Astrocyte (in vitro differentiated cells and primary cell): ENCODE data around the gene HAUS8. TPM values are rescaled to one million over a fixed set of nuclear protein-coding genes. Genes with fewer than 3 reads are reported as not detected.

Experiments used
- DNase-seq: peaks from one replicate; pipeline ENCODE4 v3.0.0-alpha.2; 2010; ENCODE audit warnings: low read depth
- FAIRE-seq: peaks from 2 replicates; lab custom pipeline; 2011; peaks lifted over from hg19 to GRCh38; lab: Jason Lieb, UNC
- H2AFZ ChIP-seq: 2 replicates; pipeline ENCODE4 v1.6.0; 2012; ENCODE audit warnings: low read depth, low read length, inconsistent platforms
- H3K27ac ChIP-seq: 2 replicates; pipeline ENCODE4 v1.5.1; 2011; ENCODE audit warnings: low read depth, low read length, inconsistent platforms
- H3K27me3 ChIP-seq: 2 replicates; pipeline ENCODE4 v1.6.0; 2011; ENCODE audit warnings: low read length, inconsistent platforms; ENCODE audit not compliant: insufficient read depth
- H3K36me3 ChIP-seq: 2 replicates; pipeline ENCODE4 v1.5.1; 2011; ENCODE audit warnings: low read length, inconsistent platforms; ENCODE audit not compliant: insufficient read depth
- H3K4me1 ChIP-seq: 2 replicates; pipeline ENCODE4 v1.5.1; 2011; ENCODE audit warnings: low read length, inconsistent platforms; ENCODE audit not compliant: insufficient read depth
- H3K4me2 ChIP-seq: 2 replicates; pipeline ENCODE4 v1.6.0; 2012; ENCODE audit warnings: low read length, inconsistent platforms
- H3K4me3 ChIP-seq: 2 replicates; pipeline ENCODE4 v1.5.1; 2011; ENCODE audit warnings: low read depth, mild to moderate bottlenecking, low read length, inconsistent platforms; ENCODE audit not compliant: insufficient read depth
- H3K79me2 ChIP-seq: 2 replicates; pipeline ENCODE4 v1.6.0; 2012; ENCODE audit warnings: mild to moderate bottlenecking, low read length, inconsistent platforms; ENCODE audit not compliant: insufficient read depth
- H3K9ac ChIP-seq: 2 replicates; pipeline ENCODE4 v1.6.0; 2012; ENCODE audit warnings: mild to moderate bottlenecking, low read length, inconsistent platforms
- H3K9me3 ChIP-seq: 2 replicates; pipeline ENCODE4 v1.5.1; 2012; ENCODE audit warnings: low read depth, mild to moderate bottlenecking, low read length, inconsistent platforms; ENCODE audit not compliant: insufficient read depth
- H4K20me1 ChIP-seq: 2 replicates; pipeline ENCODE4 v1.6.0; 2012; ENCODE audit warnings: low read length, inconsistent platforms; ENCODE audit not compliant: insufficient read depth
- H3K27ac Mint-ChIP-seq: one replicate; pipeline ENCODE4 v1.8.0; 2021; ENCODE audit warnings: mild to moderate bottlenecking, mixed read lengths; ENCODE audit not compliant: unreplicated experiment
- H3K27me3 Mint-ChIP-seq: one replicate; pipeline ENCODE4 v1.8.0; 2021; ENCODE audit warnings: low read depth, mixed read lengths; ENCODE audit not compliant: unreplicated experiment
- H3K36me3 Mint-ChIP-seq: one replicate; pipeline ENCODE4 v1.8.0; 2021; ENCODE audit warnings: low read depth, mixed read lengths; ENCODE audit not compliant: unreplicated experiment
- H3K4me1 Mint-ChIP-seq: one replicate; pipeline ENCODE4 v1.8.0; 2021; ENCODE audit warnings: low read depth, mixed read lengths; ENCODE audit not compliant: unreplicated experiment
- H3K4me3 Mint-ChIP-seq: one replicate; pipeline ENCODE4 v1.8.0; 2021; ENCODE audit warnings: mild to moderate bottlenecking, moderate library complexity, mixed read lengths; ENCODE audit not compliant: unreplicated experiment
- H3K9me3 Mint-ChIP-seq: one replicate; pipeline ENCODE4 v1.8.0; 2021; ENCODE audit warnings: mild to moderate bottlenecking, mixed read lengths; ENCODE audit not compliant: unreplicated experiment
- EZH2 ChIP-seq: IDR thresholded peaks from 2 replicates; pipeline ENCODE4 v1.6.1; 2012; ENCODE audit warnings: mild to moderate bottlenecking, low read length, inconsistent platforms; ENCODE audit not compliant: insufficient read depth
- total RNA-seq: library from RNA; stranded (reverse); gene quantifications from 2 replicates; pipeline ENCODE4 v1.2.1, GENCODE V29; 2021
- TF ChIP-seq, protein P1 (sequence below): IDR thresholded peaks from 2 replicates; pipeline ENCODE4 v1.5.1; 2011; ENCODE audit warnings: low read depth, mild to moderate bottlenecking, inconsistent platforms, low read length, moderate library complexity; ENCODE audit not compliant: insufficient read depth

HAUS8 gene
- total RNA-seq, 1 donor from 2014 or later, result 5.6 TPM

DNA sequence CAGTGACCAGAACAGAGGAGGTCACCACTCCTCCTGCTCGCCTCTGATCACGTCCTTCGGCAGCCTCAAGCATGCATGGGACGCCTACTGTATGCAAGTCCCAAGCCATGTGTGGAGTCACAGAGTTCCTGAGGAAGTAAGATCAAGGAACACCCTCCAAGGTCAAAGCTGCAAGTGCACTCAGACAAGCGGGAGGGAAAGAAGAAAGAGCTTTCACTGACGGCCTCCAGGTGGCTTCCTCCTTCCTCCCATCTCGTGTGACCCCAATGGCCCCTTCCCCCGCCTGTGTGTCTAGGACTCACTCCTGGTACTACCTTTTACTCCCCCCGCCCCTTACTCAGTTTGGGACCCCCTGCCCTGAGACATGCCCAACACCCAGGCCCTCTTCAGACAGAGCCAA lies 6.1 kb downstream of the HAUS8 start:
- FAIRE-seq (no peak), DNase-seq (no peak)
- no peak overlapping the region for H3K27ac ChIP-seq
- peaks cover 63% of the 10 kb centered on the region for H3K79me2 ChIP-seq
- H3K27me3 ChIP-seq, result no peaks in the 10 kb centered on the region
- H3K9ac ChIP-seq, result no peak overlapping the region
- no peaks in the 10 kb centered on the region for H3K9me3 ChIP-seq
- H3K36me3 ChIP-seq, result peaks cover 9% of the 10 kb centered on the region
- Mint-ChIP-seq H3K27ac (no peak overlapping the region), H3K4me3 (no peak overlapping the region), H3K27me3 (no peaks in the 10 kb centered on the region), H3K4me1 (peaks cover 7% of the 10 kb centered on the region), H3K36me3 (peaks cover 5% of the 10 kb centered on the region), H3K9me3 (no peaks in the 10 kb centered on the region)
- no peak overlapping the region for H3K4me3 ChIP-seq
- TF ChIP-seq EZH2, result no peak
- TF ChIP-seq, protein P1, sequence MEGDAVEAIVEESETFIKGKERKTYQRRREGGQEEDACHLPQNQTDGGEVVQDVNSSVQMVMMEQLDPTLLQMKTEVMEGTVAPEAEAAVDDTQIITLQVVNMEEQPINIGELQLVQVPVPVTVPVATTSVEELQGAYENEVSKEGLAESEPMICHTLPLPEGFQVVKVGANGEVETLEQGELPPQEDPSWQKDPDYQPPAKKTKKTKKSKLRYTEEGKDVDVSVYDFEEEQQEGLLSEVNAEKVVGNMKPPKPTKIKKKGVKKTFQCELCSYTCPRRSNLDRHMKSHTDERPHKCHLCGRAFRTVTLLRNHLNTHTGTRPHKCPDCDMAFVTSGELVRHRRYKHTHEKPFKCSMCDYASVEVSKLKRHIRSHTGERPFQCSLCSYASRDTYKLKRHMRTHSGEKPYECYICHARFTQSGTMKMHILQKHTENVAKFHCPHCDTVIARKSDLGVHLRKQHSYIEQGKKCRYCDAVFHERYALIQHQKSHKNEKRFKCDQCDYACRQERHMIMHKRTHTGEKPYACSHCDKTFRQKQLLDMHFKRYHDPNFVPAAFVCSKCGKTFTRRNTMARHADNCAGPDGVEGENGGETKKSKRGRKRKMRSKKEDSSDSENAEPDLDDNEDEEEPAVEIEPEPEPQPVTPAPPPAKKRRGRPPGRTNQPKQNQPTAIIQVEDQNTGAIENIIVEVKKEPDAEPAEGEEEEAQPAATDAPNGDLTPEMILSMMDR, result no peak
- peaks cover 3% of the 10 kb centered on the region for H3K4me1 ChIP-seq
- H2AFZ ChIP-seq, result no peak overlapping the region
- H3K4me2 ChIP-seq, result no peak overlapping the region
- no peaks in the 10 kb centered on the region for H4K20me1 ChIP-seq

DNA sequence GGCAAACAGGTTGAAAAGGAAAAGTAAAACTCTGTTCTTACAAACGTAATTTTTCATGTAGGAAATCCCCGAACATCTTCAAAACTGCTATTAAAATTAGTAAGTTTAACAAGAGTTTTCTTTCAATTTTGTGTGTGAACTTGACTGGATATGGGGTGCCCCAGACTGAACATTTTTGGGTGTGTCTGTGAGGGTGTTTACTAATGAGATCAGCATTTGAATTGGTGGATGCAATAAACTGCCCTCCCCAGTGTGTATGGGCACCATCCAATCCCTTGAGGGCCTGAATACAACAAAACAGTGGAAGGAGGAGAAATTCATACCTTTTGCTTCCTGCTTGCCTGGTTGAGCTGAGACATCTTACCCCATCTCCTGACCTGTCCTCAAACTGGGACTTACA lies 11.8 kb downstream of the HAUS8 start:
- Mint-ChIP-seq H3K36me3 (peaks cover 9% of the 10 kb centered on the region), H3K4me3 (no peak overlapping the region), H3K9me3 (no peaks in the 10 kb centered on the region), H3K27ac (no peak overlapping the region), H3K4me1 (peaks cover 3% of the 10 kb centered on the region), H3K27me3 (no peaks in the 10 kb centered on the region)
- H3K4me3 ChIP-seq, result no peak overlapping the region
- H3K9me3 ChIP-seq, result peaks cover 7% of the 10 kb centered on the region
- peaks cover 48% of the 10 kb centered on the region for H3K79me2 ChIP-seq
- TF ChIP-seq, protein P1, result no peak
- TF ChIP-seq EZH2, result no peak
- H4K20me1 ChIP-seq, result no peaks in the 10 kb centered on the region
- FAIRE-seq (no peak), DNase-seq (no peak)
- H3K9ac ChIP-seq, result no peak overlapping the region
- peaks cover 7% of the 10 kb centered on the region for H3K36me3 ChIP-seq
- H3K4me1 ChIP-seq, result no peaks in the 10 kb centered on the region
- H3K27ac ChIP-seq, result no peak overlapping the region
- no peak overlapping the region for H3K4me2 ChIP-seq
- no peak overlapping the region for H2AFZ ChIP-seq
- no peaks in the 10 kb centered on the region for H3K27me3 ChIP-seq

DNA sequence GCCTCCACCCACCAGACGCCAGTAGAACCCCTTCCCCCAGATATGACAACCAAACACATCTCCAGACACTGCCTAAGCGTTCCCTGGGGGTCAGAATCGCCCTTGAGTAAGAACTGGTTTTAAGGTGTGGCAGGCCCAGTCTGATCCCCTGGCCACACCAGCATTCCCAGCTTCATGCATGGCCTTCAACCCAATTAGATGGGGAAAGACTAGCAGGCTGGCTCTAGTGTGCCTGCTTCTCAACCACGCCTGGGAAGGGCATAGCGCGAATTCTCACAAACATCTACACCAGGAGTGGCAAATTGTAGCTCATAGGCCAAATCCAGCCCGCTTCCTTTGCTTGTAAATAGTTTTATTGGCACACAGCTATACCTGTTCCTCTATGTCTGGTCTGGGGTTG lies 13.6 kb downstream of the HAUS8 start:
- Histone ChIP-seq H3K4me2 (no peak overlapping the region), H3K27ac (no peak overlapping the region), H3K4me3 (no peak overlapping the region), H3K27me3 (no peaks in the 10 kb centered on the region), H2AFZ (no peak overlapping the region), H4K20me1 (no peaks in the 10 kb centered on the region), H3K9ac (no peak overlapping the region), H3K36me3 (peaks cover 16% of the 10 kb centered on the region), H3K9me3 (peaks cover 13% of the 10 kb centered on the region), H3K79me2 (peaks cover 48% of the 10 kb centered on the region), H3K4me1 (no peaks in the 10 kb centered on the region)
- no peak for FAIRE-seq
- no peak overlapping the region for H3K4me3 Mint-ChIP-seq
- H3K9me3 Mint-ChIP-seq, result no peaks in the 10 kb centered on the region
- no peaks in the 10 kb centered on the region for H3K4me1 Mint-ChIP-seq
- DNase-seq, result no peak
- H3K27ac Mint-ChIP-seq, result no peak overlapping the region
- peaks cover 14% of the 10 kb centered on the region for H3K36me3 Mint-ChIP-seq
- H3K27me3 Mint-ChIP-seq, result no peaks in the 10 kb centered on the region
- no peak for TF ChIP-seq EZH2
- TF ChIP-seq, protein P1, result no peak
